Measurements from ENCODE around the gene ANKZF1.

The ANKZF1 gene

GRCh38 chr2:219207884-219208740, 21.5 kb upstream of the ANKZF1 start:
- DNase-seq, result peak; percentile 20

- no peak for DNase-seq
Measured at GRCh38 chr2:219209236-219210195, 20.1 kb upstream of the ANKZF1 start.

GRCh38 chr2:219210196-219210885, 19.3 kb upstream of the ANKZF1 start:
- DNase-seq, result no peak

- DNase-seq, result no peak
Measured at GRCh38 chr2:219210886-219211362, 18.7 kb upstream of the ANKZF1 start.

GRCh38 chr2:219213026-219213415, 16.6 kb upstream of the ANKZF1 start:
- DNase-seq, result no peak

GRCh38 chr2:219213486-219214071, 16.0 kb upstream of the ANKZF1 start:
- no peak for DNase-seq

GRCh38 chr2:219214141-219214540, 15.5 kb upstream of the ANKZF1 start:
- DNase-seq, result no peak

GRCh38 chr2:219214786-219215185, 14.8 kb upstream of the ANKZF1 start:
- DNase-seq, result no peak

GRCh38 chr2:219215871-219216534, 13.6 kb upstream of the ANKZF1 start:
- no peak for DNase-seq

- no peak for DNase-seq
Measured at GRCh38 chr2:219216535-219216915, 13.1 kb upstream of the ANKZF1 start.

GRCh38 chr2:219218217-219218731, 11.3 kb upstream of the ANKZF1 start:
- peak; percentile 46 for DNase-seq

- peak; percentile 94 for DNase-seq
Measured at GRCh38 chr2:219218732-219219701, 10.6 kb upstream of the ANKZF1 start, which contains the start of gene ABCB6. Gene ABCB6, minus strand, starts transcription at chr2:219218958. Its CDS starts 285 bp downstream, at chr2:219218673.

- DNase-seq, result no peak
Measured at GRCh38 chr2:219219784-219220532, 9.6 kb upstream of the ANKZF1 start.

- no peak for DNase-seq
Measured at GRCh38 chr2:219220652-219221402, 8.8 kb upstream of the ANKZF1 start.

- no peak for DNase-seq
Measured at GRCh38 chr2:219221957-219222518, 7.6 kb upstream of the ANKZF1 start.

GRCh38 chr2:219223831-219224610, 5.6 kb upstream of the ANKZF1 start:
- no peak for DNase-seq

- DNase-seq, result no peak
Measured at GRCh38 chr2:219225350-219225749, 4.3 kb upstream of the ANKZF1 start.
